GM19099 (cell line): ENCODE results near the gene TMEM88.

Source experiments
- POLR2A ChIP-seq: IDR thresholded peaks from 3 replicates; pipeline ENCODE4 v1.6.1; 2011; ENCODE audit warnings: low read depth; ENCODE audit not compliant: insufficient read length; ENCODE audit errors: extremely low read depth

Gene TMEM88

GRCh38 chr17:7881276-7882054 lies 26.6 kb downstream of the TMEM88 start:
- no peak for TF ChIP-seq POLR2A

- peak; percentile 17 for TF ChIP-seq POLR2A
These were observed 27.2 kb downstream of the TMEM88 start for GRCh38 chr17:7882068-7882467.

GRCh38 chr17:7882629-7883028 lies 27.8 kb downstream of the TMEM88 start:
- no peak for TF ChIP-seq POLR2A

- no peak for TF ChIP-seq POLR2A
These were observed 29.0 kb downstream of the TMEM88 start for GRCh38 chr17:7883781-7884386.

GRCh38 chr17:7884581-7885366 lies 29.9 kb downstream of the TMEM88 start:
- TF ChIP-seq POLR2A: peak; percentile 17

GRCh38 chr17:7885367-7886226 lies 30.7 kb downstream of the TMEM88 start:
- peak; percentile 66 for TF ChIP-seq POLR2A

- TF ChIP-seq POLR2A: no peak
These were observed 31.6 kb downstream of the TMEM88 start for GRCh38 chr17:7886227-7887037.

- TF ChIP-seq POLR2A: no peak
These were observed 32.2 kb downstream of the TMEM88 start for GRCh38 chr17:7887038-7887481.

- TF ChIP-seq POLR2A: peak; percentile 55
These were observed 32.8 kb downstream of the TMEM88 start for GRCh38 chr17:7887482-7888183.

- TF ChIP-seq POLR2A: no peak
These were observed 33.5 kb downstream of the TMEM88 start, which contains the start of gene CHD3 for GRCh38 chr17:7888184-7888920. Gene CHD3, plus strand, starts transcription at chr17:7888789. Its CDS starts 212 bp downstream, at chr17:7889001.

GRCh38 chr17:7889166-7889955 lies 34.5 kb downstream of the TMEM88 start:
- TF ChIP-seq POLR2A: no peak

- TF ChIP-seq POLR2A: no peak
These were observed 38.5 kb downstream of the TMEM88 start for GRCh38 chr17:7893187-7893880.

GRCh38 chr17:7894226-7894625 lies 39.4 kb downstream of the TMEM88 start:
- no peak for TF ChIP-seq POLR2A
